AG04450 (cell line): Measurements from ENCODE around the gene DNMBP. TPM values are rescaled to one million over a fixed set of nuclear protein-coding genes. Genes with fewer than 3 reads are reported as not detected.

ENCODE experiments used
- CTCF ChIA-PET: fragments of 300-600, 350-600 bp; formaldehyde crosslinking; extraction: SDS; loops from one replicate; lab custom pipeline; 2022; ENCODE audit warnings: antibody characterized with exemption, inconsistent platforms; lab: Charles Lee
- POLR2A ChIA-PET: fragments of 350-600 bp; formaldehyde crosslinking; extraction: SDS; loops from one replicate; lab custom pipeline; 2021; ENCODE audit warnings: antibody characterized with exemption, inconsistent platforms; lab: Yijun Ruan, JAX
- DNase-seq: peaks from one replicate; pipeline ENCODE4 v3.0.0-alpha.2; 2011; ENCODE audit warnings: low read depth, low spot score
- H3K27ac ChIP-seq: one replicate; pipeline ENCODE4 v1.5.1; 2012; ENCODE audit warnings: low read depth, low read length, control low read depth
- H3K27me3 ChIP-seq: one replicate; pipeline ENCODE4 v1.6.0; 2012; ENCODE audit warnings: low read length; ENCODE audit not compliant: control insufficient read depth, insufficient read depth
- H3K4me3 ChIP-seq: 2 replicates; pipeline ENCODE4 v1.5.1; 2011; ENCODE audit warnings: mild to moderate bottlenecking, low read depth, low read length, control low read depth
- H3K9me3 ChIP-seq: 2 replicates; pipeline ENCODE4 v1.5.1; 2012; ENCODE audit warnings: low read length; ENCODE audit not compliant: control insufficient read depth, insufficient read depth
- polyA plus RNA-seq: library from polyadenylated mRNA; depleted of rRNA; stranded (reverse); fragments of >200 nt; gene quantifications from 2 replicates; pipeline ENCODE4 v1.2.3, GENCODE V29; 2011
- TF ChIP-seq, protein P1 (sequence below): IDR thresholded peaks from 2 replicates; pipeline ENCODE4 v1.5.1; 2011; ENCODE audit warnings: low read depth, low read length, control low read depth, inconsistent platforms

DNMBP gene
- polyA plus RNA-seq, 1 experiment = 18.2 TPM

DNA sequence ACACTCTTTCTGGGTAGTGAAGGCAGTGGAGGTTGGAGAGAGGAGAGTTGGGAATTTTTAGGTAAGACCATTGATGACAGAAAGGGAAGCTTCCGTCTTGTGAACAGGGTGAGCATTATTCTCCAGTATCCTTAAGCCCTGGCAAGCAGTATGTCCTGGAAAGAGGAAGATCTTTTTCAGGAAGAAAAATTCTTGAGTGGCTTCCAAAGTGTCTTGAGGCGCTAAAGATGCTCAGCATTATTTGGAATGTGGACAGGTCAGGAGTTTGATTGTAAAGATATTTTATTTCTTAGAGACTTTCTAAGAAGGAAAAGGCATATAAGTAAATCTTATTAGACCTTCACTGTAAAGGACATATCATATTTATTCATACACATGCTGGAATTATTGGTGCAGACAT lies 173.0 kb downstream of the DNMBP start:
- no peaks in the 10 kb centered on the region for H3K27me3 ChIP-seq
- TF ChIP-seq, protein P1, sequence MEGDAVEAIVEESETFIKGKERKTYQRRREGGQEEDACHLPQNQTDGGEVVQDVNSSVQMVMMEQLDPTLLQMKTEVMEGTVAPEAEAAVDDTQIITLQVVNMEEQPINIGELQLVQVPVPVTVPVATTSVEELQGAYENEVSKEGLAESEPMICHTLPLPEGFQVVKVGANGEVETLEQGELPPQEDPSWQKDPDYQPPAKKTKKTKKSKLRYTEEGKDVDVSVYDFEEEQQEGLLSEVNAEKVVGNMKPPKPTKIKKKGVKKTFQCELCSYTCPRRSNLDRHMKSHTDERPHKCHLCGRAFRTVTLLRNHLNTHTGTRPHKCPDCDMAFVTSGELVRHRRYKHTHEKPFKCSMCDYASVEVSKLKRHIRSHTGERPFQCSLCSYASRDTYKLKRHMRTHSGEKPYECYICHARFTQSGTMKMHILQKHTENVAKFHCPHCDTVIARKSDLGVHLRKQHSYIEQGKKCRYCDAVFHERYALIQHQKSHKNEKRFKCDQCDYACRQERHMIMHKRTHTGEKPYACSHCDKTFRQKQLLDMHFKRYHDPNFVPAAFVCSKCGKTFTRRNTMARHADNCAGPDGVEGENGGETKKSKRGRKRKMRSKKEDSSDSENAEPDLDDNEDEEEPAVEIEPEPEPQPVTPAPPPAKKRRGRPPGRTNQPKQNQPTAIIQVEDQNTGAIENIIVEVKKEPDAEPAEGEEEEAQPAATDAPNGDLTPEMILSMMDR = no peak
- CTCF ChIA-PET = interaction anchor here (1.0 kb wide), 1 partner anchor 9 kb away, joined by 6 read pairs; no protein-coding TSS in a partner anchor
- DNase-seq = no peak
- POLR2A ChIA-PET = no interaction called here
- H3K4me3 ChIP-seq = no peak overlapping the region
- H3K27ac ChIP-seq = no peak overlapping the region
- no peaks in the 10 kb centered on the region for H3K9me3 ChIP-seq

- no peaks in the 10 kb centered on the region for H3K27me3 ChIP-seq
- DNase-seq = no peak
- TF ChIP-seq, protein P1 = no peak
- ChIA-PET CTCF (interaction anchor here (1.0 kb wide), 1 partner anchor 10 kb away, joined by 6 read pairs; no protein-coding TSS in a partner anchor), POLR2A (no interaction called here)
- no peak overlapping the region for H3K27ac ChIP-seq
- H3K9me3 ChIP-seq = no peaks in the 10 kb centered on the region
- H3K4me3 ChIP-seq = no peak overlapping the region
Observed at GRCh38 chr10:99835947-99836346, 173.8 kb downstream of the DNMBP start.

GRCh38 chr10:99834410-99834809 lies 175.3 kb downstream of the DNMBP start:
- H3K27me3 ChIP-seq = no peaks in the 10 kb centered on the region
- no peak overlapping the region for H3K4me3 ChIP-seq
- TF ChIP-seq, protein P1 = no peak
- no peaks in the 10 kb centered on the region for H3K9me3 ChIP-seq
- POLR2A ChIA-PET = interaction anchor here (1.2 kb wide), 1 partner anchor 102 kb away, joined by 3 read pairs; the partner anchor contains the start of genes COX15 and CUTC
- CTCF ChIA-PET = interaction anchor here (2.5 kb wide), 1 partner anchor 11 kb away, joined by 18 read pairs; no protein-coding TSS in a partner anchor
- no peak for DNase-seq
- H3K27ac ChIP-seq = peak overlapping the region; percentile 61

GRCh38 chr10:99832439-99832838 lies 177.3 kb downstream of the DNMBP start:
- ChIA-PET POLR2A (interaction anchor here (0.6 kb wide), 1 partner anchor 115 kb away, joined by 3 read pairs; no protein-coding TSS in a partner anchor), CTCF (no interaction called here)
- DNase-seq = no peak
- peaks cover 6% of the 10 kb centered on the region; the same call in 1 of the 2 replicates for H3K9me3 ChIP-seq
- TF ChIP-seq, protein P1 = no peak
- no peak overlapping the region for H3K4me3 ChIP-seq
- no peaks in the 10 kb centered on the region for H3K27me3 ChIP-seq
- H3K27ac ChIP-seq = no peak overlapping the region

DNA sequence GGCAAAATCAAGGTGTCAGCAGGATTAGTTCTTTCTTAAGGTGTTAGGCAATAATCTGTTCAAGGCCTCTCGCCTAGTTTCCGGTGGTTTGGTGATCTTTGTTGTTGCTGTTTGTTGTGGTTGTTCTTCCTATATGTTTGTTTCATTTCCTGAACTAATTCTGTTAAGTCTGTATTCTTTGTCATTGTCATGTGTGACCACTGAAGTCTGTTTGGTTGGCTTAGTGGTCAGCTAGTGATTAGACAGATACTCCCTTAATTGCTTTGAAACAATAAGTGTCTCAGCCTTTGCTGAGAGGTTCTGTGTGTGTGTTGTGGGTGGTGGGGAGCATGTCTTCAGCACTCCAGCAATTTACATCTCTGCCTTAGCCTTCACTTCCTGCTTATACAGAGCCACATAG lies 181.3 kb downstream of the DNMBP start:
- POLR2A ChIA-PET = no interaction called here
- TF ChIP-seq, protein P1 = no peak
- no peak overlapping the region for H3K27ac ChIP-seq
- no peaks in the 10 kb centered on the region for H3K27me3 ChIP-seq
- no peak overlapping the region for H3K4me3 ChIP-seq
- peaks cover 6% of the 10 kb centered on the region; the same call in 1 of the 2 replicates for H3K9me3 ChIP-seq
- CTCF ChIA-PET = interaction anchor here (1.0 to 3.6 kb wide), 2 partner anchors 17 to 118 kb away, joined by 3 to 22 read pairs; no protein-coding TSS in a partner anchor
- DNase-seq = no peak
